ENCODE results near the gene PAQR4.
"Not testable (repeated sequence)": the region's sequence is repeated elsewhere in the genome, so short reads cannot be mapped to it uniquely, and the experiment has no call there.

Gene PAQR4

GRCh38 chr16:2943716-2944115 lies 25.4 kb upstream of the PAQR4 start:
- not testable (repeated sequence) for DNase-seq (ENCODE audit: low spot score)

DNA sequence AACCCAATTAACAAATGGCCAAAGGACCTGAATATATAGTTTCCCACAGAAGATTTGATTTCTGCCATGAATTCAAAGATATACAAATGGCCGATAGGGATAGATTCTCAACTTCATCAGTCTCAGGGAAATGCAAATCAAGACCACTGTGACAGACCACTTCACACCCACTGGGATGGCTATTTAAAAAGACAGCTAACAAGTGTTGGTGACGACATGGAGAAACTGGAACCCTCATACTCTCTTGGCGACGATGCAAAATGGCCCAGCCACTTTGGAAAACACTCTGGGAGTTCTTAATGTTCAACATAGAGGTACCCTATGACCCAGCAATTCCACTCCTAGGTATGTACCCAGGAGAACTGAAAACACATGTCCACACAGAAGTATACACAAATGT lies 22.5 kb upstream of the PAQR4 start:
- DNase-seq (ENCODE audit: low spot score): no peak

GRCh38 chr16:2948807-2949704 lies 20.1 kb upstream of the PAQR4 start:
- DNase-seq (ENCODE audit: low spot score): no peak

GRCh38 chr16:2949705-2950352 lies 19.3 kb upstream of the PAQR4 start:
- no peak for DNase-seq (ENCODE audit: low spot score)

DNA sequence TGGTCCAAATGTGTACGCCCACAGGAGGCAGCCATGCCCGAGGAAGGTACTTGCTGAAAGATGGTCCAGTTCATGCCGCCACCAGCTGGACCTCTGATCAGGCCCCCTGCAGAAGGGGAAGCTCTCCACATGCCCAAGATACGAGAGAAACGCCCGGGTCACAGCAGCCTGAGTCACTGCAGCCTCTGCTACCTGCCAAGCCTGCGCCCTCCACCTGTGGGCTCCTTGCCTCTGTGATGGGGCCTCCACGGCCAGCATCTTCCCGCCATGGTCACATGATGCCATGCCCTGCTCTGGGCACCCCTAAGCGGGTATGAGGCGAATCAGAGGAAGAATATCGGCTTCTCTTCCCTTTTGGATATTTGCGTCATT lies 18.8 kb upstream of the PAQR4 start:
- no peak for DNase-seq (ENCODE audit: low spot score)

DNA sequence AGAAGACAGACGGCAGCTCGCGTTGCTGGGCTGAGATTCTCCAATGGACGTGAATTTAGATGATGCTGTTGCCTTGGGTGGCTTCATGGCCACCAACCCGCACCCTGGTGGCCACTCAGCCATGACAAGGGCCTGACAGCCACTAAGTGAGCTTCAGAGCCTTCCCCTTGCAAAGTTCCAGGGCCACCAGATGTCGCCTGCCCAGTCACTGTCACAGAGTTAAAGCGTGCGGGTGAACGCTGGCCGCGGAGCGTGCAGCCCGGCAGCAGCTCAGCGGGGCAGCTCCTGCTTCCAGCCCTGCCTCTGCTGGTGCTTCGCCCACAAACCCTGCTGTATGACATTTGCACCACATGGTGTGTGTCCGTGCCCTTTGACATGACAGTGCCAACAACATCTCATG lies 18.4 kb upstream of the PAQR4 start:
- no peak for DNase-seq (ENCODE audit: low spot score)

DNA sequence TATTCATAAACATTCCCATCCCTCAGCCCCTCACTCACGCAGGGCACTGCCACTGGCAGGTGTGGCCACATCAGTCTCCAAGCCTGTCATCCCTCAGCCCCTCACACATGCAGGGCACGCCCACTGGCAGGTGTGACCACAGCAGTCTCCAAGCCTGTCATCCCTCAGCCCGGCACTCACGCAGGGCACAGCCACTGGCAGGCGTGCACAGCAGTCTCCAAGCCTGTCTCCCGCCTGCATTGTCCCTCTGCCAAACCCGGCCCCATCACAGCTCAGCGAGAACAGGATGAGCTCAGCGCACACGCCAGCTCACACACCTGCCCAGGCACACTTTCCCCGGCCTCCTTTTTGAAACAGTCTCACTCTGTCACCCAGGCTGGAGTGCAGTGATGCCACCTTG lies 16.5 kb upstream of the PAQR4 start:
- no peak for DNase-seq (ENCODE audit: low spot score)

DNA sequence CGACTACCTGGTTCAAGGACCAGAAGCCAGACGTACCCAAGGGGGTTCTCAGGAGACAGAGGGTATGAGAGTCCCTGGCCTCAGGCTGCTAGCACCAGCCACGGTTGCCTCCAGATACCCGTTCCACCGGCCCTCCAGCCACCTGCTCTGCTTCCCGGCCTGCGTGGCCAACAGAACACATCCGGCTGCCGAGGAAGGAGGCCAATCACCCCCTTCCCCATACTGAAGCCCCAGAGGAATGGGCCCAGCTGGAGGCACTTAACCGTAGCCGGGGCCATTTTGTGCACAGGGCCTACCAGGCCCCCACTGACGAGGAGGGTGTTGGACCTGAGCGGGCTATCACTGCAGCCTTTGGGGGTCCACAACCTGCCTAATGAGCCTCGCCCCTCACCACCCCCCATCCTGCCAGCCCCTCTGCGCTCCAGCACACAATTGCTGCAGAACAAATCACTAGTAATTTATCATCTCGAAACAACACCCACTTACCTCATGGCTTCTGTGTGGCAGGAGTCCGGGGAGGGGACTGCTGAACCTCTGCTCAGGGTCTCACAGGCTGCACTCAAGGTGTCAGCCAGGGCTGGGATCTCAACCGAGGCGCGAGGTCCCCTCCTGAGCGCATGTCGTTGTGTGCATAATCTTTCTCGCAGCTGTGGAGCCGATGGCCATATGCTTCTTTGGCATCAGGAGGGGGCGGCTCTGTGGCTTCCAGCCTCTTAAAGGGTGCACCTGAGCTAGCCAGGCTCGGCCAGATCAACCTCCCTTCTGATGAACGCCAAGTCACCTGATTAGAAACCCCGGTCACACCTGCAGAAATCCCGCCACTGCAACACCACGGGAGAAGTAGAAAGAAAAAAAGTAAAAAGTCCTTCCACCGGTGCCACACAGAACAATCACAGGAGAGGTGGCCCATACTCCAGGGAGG lies 15.2 kb upstream of the PAQR4 start:
- no peak for DNase-seq (ENCODE audit: low spot score)

DNA sequence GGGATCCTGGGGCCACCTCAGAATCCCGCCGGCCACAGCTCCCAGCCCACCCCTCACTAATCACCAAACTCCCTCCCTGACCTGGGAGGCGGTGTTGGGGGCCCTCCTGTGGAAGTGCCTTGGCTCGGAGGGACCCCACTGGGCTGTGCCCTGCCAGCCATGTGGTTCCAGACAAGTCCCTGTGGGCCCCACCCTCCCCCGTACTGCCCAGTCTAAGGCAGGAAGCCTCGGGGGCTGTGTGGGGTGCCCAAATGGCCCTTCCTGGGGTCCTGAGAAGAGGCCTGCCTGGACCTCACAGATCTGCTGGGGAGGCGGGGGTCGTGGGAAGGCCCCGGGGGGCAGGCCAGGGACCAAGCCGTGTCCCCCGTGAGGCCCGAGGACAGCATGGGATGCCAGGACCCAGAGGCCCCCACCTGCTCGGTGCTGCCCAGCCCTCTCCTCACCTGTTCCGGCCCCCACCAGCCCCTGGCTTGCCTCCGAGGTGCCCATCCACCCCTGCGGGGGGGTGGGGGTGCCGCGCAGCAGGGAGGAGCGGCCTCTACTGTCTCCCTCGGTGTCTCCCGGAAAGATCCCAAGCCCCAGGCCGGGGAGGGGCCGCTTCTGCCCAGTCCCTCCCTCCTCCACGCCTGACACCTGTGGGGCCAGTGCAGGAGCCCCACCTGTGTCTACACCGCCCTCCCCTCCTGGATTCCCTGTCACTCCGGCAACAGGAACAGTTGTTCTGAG lies 14.3 kb upstream of the PAQR4 start:
- DNase-seq (ENCODE audit: low spot score): no peak

DNA sequence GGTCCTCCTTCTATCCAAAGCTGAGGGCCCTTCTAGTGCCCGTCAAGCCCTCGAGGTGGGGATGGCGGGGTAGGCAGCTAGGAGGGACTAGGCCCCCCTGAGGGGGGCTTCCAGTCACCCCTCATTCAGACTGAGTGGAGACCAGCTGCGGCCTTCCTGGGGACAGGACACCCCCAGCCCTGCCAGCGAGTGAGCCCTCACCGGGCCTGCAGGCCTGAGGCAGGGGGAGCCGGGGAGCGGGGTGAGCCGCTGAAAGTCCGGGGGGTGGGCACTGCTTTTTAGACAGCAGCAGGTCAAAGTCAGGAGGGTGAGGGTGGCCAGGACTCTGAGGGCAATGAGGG lies 13.7 kb upstream of the PAQR4 start:
- DNase-seq (ENCODE audit: low spot score): no peak

DNA sequence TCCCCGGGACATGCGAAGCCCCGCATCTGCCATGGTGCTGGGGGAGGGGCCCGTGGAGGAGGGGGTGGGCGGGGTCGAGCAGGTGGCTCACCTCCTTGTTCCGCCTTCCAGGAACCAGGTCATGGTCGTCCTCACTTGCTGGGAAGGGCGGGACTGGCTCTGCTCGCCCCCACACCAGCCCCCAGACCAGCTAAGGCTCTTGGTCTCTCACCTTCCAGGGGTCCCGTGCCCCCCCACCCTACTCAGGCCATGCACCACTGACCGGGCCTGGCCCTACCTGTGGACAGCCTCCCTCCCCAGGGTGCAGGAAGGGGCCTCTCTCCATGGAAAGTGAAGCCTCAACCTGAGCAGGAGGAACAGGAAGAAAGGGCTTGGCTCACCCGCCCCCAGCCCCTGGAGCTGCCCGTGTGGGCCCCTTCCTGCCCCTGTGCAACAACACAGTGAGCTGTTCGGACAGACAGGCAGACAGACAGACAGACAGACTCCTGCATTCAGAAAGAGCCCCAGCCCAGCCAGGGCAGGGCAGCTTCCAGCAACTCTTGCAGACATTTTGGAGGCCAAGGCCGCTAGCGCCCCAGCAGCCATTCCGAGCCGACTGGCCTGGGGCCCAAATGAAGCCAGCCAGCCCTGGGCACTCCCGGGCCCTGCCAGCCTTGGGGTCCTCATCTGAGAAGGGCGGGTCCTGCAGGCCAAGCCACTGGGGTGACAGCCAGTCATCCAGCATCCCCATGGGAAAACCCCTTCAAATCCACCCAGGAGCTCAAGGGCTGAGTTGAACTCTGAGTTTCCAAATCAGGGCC lies 13.2 kb upstream of the PAQR4 start:
- no peak for DNase-seq (ENCODE audit: low spot score)

DNA sequence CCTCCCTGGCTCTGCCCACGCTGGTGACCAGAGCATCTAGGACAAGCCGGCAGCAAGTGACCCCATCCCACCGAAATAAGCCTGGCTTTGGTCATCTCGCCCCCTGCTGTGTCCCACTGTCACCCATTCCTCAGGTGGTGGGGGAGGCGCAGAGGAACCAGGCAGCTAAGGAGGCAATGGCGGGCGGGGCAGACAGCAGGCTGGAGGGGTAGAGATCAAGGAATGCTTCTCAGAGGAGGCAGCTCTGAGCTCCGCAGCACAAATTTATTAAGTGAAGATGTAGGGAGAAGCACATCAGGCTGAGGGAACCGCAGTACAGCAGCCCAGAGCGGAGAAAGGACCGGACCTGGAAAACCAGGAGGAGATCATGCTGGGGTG lies 12.6 kb upstream of the PAQR4 start:
- DNase-seq (ENCODE audit: low spot score): no peak

DNA sequence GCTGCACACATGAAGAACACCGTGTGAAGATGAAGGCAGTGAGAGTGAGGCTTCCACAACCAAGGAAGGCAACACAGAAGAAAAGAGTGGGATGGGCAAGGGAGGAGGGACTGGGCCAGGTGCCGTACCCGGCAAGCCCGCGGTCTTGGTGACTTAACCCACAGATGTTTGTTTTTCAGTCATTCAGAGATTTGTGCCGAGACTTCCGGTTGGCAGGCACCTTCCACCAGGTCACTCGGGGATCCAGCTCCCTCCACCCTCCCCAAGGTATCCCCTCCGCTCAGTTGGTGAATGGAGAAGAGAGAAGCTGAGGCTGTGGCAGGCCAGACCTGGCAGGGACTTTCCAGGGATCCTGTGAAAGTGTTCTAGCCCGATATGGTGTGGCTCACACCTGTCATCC lies 9.9 kb upstream of the PAQR4 start:
- DNase-seq (ENCODE audit: low spot score): no peak

GRCh38 chr16:2960183-2961010 lies 8.8 kb upstream of the PAQR4 start:
- no peak for DNase-seq (ENCODE audit: low spot score)

DNA sequence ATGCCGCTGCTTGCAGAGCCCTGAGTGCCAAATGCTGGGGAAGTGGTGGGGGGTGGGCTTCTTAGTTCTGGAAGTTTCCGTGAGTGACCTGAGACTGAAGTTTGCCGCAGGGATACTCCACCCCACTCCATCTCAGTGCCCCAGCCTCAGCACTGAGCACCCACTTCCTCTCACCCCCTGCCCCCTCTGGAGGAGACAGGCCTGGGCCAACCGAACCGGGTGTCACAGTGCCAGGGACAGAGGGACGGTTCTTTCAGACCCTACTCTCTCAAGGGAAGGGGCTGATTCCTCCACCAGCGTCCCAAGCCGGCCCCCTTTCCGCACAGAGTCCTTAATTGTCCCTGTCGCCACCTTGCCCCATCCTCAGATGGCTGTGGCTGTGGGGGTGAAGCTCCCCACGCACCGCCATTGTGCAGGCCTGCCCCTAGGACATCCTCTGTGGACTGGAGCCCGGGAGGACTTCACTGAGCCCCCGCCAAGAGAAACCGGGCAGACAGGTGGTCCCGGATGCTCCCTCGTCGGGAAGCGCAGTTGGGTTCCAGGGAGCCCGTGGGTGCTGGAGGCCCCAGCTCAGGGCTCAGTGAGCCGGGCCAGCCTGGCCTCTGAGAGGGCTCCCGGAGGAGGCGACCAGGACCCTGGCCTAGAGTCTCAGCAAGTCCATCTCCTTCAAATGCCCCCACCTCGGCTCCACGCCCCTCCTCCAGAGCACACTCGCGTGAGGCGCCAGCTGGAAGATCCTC lies 6.6 kb upstream of the PAQR4 start:
- no peak for DNase-seq (ENCODE audit: low spot score)

DNA sequence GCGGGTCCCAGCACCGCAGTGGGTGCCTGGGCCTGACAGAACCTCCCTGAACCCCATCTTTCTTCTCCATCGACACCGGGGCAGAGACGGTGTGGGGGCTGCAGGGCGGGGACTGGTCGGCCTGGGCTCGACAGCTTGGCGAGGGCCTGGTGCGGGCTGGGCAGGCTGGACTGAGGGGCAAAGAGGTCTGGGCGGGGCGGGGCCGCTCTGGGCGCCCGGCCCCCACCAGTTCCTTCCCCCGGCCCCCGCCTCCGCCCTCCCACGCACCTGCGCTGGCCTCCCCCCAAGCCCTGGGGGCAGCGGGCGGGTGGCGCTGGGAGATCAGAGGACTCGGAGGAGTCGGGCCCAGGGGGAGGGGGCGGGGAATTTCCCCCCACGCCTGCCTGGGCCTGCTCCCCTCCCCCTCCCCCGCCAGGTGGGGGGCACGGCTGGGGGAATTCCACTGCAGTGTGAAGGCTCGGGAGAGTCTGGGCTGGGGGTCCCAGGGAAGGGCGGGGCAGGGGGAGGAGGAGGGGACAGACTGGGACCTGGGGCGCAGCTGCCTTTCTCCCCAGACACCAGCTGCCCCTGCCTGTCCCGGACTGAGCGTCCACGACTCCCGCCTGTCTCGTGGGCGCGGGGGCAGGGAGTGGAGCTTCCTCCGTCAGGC lies 6.0 kb upstream of the PAQR4 start:
- DNase-seq (ENCODE audit: low spot score): no peak

DNA sequence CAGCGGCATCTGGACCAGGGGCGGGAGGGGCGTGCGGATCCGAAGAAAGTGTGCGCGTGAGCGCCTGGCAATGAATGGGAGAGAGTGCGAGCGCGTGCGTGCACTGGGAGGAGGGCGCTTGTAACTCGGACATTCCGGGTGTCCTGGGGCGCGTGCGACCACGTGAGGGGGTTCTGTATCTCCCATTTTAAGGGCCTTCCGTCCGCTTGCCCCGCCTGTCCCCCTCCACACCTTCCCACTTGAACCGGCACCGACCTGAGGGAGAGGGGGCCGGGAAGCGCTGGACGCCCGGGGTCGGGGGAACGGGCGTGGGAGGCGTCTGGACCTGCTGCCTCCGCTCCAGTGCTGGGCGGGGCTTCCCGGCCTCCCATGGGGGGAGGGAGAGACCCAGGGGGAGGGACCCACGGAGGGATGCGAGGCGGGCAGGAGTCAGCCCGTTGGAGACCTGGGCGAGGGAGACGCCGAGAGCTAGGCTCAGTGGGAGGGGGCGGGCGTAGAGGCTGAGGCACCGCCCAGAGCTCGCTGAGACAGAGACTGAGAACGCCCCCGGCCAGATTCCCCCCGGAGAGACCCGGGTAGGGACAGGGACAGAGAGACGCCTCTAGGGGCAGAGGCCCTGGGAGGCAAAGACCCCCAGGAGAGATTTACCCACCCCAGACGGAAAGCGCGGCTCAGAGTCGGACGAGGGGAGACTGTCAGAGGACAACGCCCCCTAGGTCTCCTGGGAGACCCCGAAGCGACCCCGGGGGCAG lies 5.2 kb upstream of the PAQR4 start, which contains the start of gene KREMEN2:
Gene KREMEN2, plus strand, starts transcription at position 553 of the 752 bp plus-strand sequence. CDS start 246 bp downstream, outside the sequence.
- DNase-seq (ENCODE audit: low spot score): peak; percentile 82

Data from cerebellar cortex (tissue), 1 donor.